GM12878 (cell line): ENCODE data around the gene ASH1L. TPM values are rescaled to one million over a fixed set of nuclear protein-coding genes. Genes with fewer than 3 reads are reported as not detected.

ENCODE experiments used
- BCL11A ChIP-seq: IDR thresholded peaks from 2 replicates; pipeline ENCODE4 v1.6.1; 2011; ENCODE audit warnings: low read depth, low read length
- BMI1 ChIP-seq: fragments of 450-650 bp; IDR thresholded peaks from 2 replicates; pipeline ENCODE4 v1.6.1; 2016; ENCODE audit warnings: mild to moderate bottlenecking, moderate library complexity, borderline replicate concordance
- CEBPZ ChIP-seq: fragments of 150-350 bp; IDR thresholded peaks from 2 replicates; pipeline ENCODE4 v1.6.1; 2016; ENCODE audit warnings: low read depth, low read length
- CREB1 ChIP-seq: IDR thresholded peaks from 2 replicates; pipeline ENCODE4 v1.6.1; 2012; ENCODE audit warnings: low read depth, mild to moderate bottlenecking, inconsistent platforms
- ETV6 ChIP-seq, 2 experiments: fragments of 450-650 bp in 1 of 2; IDR thresholded peaks in 1 of 2; conservative IDR thresholded peaks in 1 of 2; 2 replicates each; pipeline ENCODE4 v1.6.1; 2014; ENCODE audit warnings: antibody characterized with exemption in 1 of 2, borderline replicate concordance in 1 of 2, low read depth in 1 of 2, mild to moderate bottlenecking in 1 of 2, moderate library complexity in 1 of 2
- MEF2B ChIP-seq: fragments of 450-650 bp; IDR thresholded peaks from 2 replicates; pipeline ENCODE4 v1.6.1; 2018; ENCODE audit warnings: mild to moderate bottlenecking, moderate library complexity; ENCODE audit not compliant: partially characterized antibody, poor library complexity, severe bottlenecking
- MXI1 ChIP-seq: fragments of 150-350 bp; IDR thresholded peaks from 2 replicates; pipeline ENCODE4 v1.6.1; 2011; ENCODE audit warnings: low read depth, mild to moderate bottlenecking, inconsistent platforms, low read length, improper control_type of control experiment
- NBN ChIP-seq: fragments of 450-650 bp; IDR thresholded peaks from 2 replicates; pipeline ENCODE4 v1.6.1; 2016
- NKRF ChIP-seq: fragments of 450-650 bp; conservative IDR thresholded peaks from 2 replicates; pipeline ENCODE4 v1.6.1; 2017; ENCODE audit warnings: mild to moderate bottlenecking, moderate library complexity
- NR2F1 ChIP-seq: fragments of 450-650 bp; conservative IDR thresholded peaks from 2 replicates; pipeline ENCODE4 v1.6.1; 2017; ENCODE audit warnings: mild to moderate bottlenecking
- PAX5 ChIP-seq: IDR thresholded peaks from 2 replicates; pipeline ENCODE4 v1.6.1; 2011; ENCODE audit warnings: low read depth, low read length, borderline replicate concordance
- RUNX3 ChIP-seq: IDR thresholded peaks from 2 replicates; pipeline ENCODE4 v1.6.1; 2012; ENCODE audit warnings: low read length, inconsistent platforms
- STAT1 ChIP-seq: fragments of 450-650 bp; conservative IDR thresholded peaks from 2 replicates; pipeline ENCODE4 v1.6.1; 2014; ENCODE audit warnings: antibody characterized with exemption, mild to moderate bottlenecking
- TBL1XR1 ChIP-seq: IDR thresholded peaks from 2 replicates; pipeline ENCODE4 v1.6.1; 2012; ENCODE audit warnings: low read depth, low read length, improper control_type of control experiment
- ZNF384 ChIP-seq: IDR thresholded peaks from 2 replicates; pipeline ENCODE4 v1.6.1; 2012; ENCODE audit warnings: low read depth, mild to moderate bottlenecking, low read length, improper control_type of control experiment, borderline replicate concordance
- polyA plus RNA-seq, 11 experiments: library from polyadenylated mRNA; depleted of rRNA in 4 of 11; unstranded in 6 of 11; stranded (reverse) in 5 of 11; fragments of >200 nt; fragmentation: Nextera tagmentation in 4 of 11; fragmentation: Illumina TruSeq in 1 of 11; extraction: Ambion mirVana in 4 of 11; extraction: Trizol in 1 of 11; gene quantifications; 1 replicate in 1 of 11; 2 replicates in 10 of 11; pipeline versions ENCODE4 v1.2.1 to v1.2.3, GENCODE V29; 2011 to 2016; ENCODE audit warnings: inconsistent platforms in 2 of 11, missing spikeins in 2 of 11, low read depth in 1 of 11
- total RNA-seq, 4 experiments: library from RNA; depleted of rRNA in 3 of 4; stranded (reverse); fragments of >200 nt in 3 of 4; fragmentation: Illumina TruSeq in 1 of 4; extraction: Trizol in 1 of 4; gene quantifications; 2 replicates each; pipeline versions ENCODE4 v1.2.1 to v1.2.3, GENCODE V29; 2013 to 2021
- TF ChIP-seq, protein P1 (sequence below): fragments of 450-650 bp; IDR thresholded peaks from 2 replicates; pipeline ENCODE4 v1.6.1; 2017; ENCODE audit warnings: low read depth, mild to moderate bottlenecking, moderate library complexity
- TF ChIP-seq, protein P2 (sequence below): fragments of 450-650 bp; IDR thresholded peaks from 2 replicates; pipeline ENCODE4 v1.6.1; 2017; ENCODE audit warnings: mild to moderate bottlenecking, low read depth, inconsistent platforms; ENCODE audit not compliant: poor library complexity, severe bottlenecking

ASH1L gene
- total and polyA plus RNA-seq, 10 of the 15 experiments (the other 5 are each of a cell fraction or from before 2014, with no cell fraction given) = 1.7 to 23.9 (median 16.6) TPM

GRCh38 chr1:155529929-155530328 is 32.7 kb downstream of the ASH1L start (continued):
- TF ChIP-seq STAT1 (no peak), NR2F1 (peak; percentile 94), PAX5 (0 out of 2 replicates have a peak, but pooled peaks have one; percentile 48), CEBPZ (no peak), ZNF384 (peak; percentile 93), BMI1 (0 out of 2 replicates have a peak, but pooled peaks have one; percentile 42), NBN (peak; percentile 93), NKRF (0 out of 2 replicates have a peak, but pooled peaks have one; percentile 43), BCL11A (no peak), RUNX3 (0 out of 2 replicates have a peak, but pooled peaks have one; percentile 19), TBL1XR1 (0 out of 2 replicates have a peak, but pooled peaks have one; percentile 36), MXI1 (peak; percentile 49; the same call in 1 of the 2 replicates), ETV6 (conservative IDR thresholded peaks at IDR 0.05 in 1 of 2, IDR thresholded peaks at IDR 0.05 in 1 of 2; ENCODE audit: borderline replicate concordance in 1 of 2, low read depth in 1 of 2) (0 out of 4 replicates have a peak, but pooled peaks of 1 of the 2 experiments have one; percentile 57), MEF2B (peak; percentile 84), CREB1 (0 out of 2 replicates have a peak, but pooled peaks have one; percentile 2)
- TF ChIP-seq, protein P1, sequence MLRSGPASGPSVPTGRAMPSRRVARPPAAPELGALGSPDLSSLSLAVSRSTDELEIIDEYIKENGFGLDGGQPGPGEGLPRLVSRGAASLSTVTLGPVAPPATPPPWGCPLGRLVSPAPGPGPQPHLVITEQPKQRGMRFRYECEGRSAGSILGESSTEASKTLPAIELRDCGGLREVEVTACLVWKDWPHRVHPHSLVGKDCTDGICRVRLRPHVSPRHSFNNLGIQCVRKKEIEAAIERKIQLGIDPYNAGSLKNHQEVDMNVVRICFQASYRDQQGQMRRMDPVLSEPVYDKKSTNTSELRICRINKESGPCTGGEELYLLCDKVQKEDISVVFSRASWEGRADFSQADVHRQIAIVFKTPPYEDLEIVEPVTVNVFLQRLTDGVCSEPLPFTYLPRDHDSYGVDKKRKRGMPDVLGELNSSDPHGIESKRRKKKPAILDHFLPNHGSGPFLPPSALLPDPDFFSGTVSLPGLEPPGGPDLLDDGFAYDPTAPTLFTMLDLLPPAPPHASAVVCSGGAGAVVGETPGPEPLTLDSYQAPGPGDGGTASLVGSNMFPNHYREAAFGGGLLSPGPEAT = peak; percentile 74
- TF ChIP-seq, protein P2, sequence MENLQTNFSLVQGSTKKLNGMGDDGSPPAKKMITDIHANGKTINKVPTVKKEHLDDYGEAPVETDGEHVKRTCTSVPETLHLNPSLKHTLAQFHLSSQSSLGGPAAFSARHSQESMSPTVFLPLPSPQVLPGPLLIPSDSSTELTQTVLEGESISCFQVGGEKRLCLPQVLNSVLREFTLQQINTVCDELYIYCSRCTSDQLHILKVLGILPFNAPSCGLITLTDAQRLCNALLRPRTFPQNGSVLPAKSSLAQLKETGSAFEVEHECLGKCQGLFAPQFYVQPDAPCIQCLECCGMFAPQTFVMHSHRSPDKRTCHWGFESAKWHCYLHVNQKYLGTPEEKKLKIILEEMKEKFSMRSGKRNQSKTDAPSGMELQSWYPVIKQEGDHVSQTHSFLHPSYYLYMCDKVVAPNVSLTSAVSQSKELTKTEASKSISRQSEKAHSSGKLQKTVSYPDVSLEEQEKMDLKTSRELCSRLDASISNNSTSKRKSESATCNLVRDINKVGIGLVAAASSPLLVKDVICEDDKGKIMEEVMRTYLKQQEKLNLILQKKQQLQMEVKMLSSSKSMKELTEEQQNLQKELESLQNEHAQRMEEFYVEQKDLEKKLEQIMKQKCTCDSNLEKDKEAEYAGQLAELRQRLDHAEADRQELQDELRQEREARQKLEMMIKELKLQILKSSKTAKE = peak; percentile 68
- TF ChIP-seq, all 136 proteins: peak for 25
